Skeletal muscle cell (primary cell): ENCODE data around the gene CISD3.
"Not testable (repeated sequence)": the region's sequence is repeated elsewhere in the genome, so short reads cannot be mapped to it uniquely, and the experiment has no call there.

Experiments used
- DNase-seq: peaks from one replicate; pipeline ENCODE4 v3.0.0-alpha.2; 2010; ENCODE audit warnings: low read depth
- H3K4me3 ChIP-seq: 2 replicates; pipeline ENCODE4 v1.5.1; 2011; ENCODE audit warnings: low read depth, mild to moderate bottlenecking, control low read depth, low read length, moderate library complexity

CISD3 gene

GRCh38 chr17:38724337-38724988 is 5.7 kb upstream of the CISD3 start:
- no peak overlapping the region for H3K4me3 ChIP-seq
- no peak for DNase-seq

DNA sequence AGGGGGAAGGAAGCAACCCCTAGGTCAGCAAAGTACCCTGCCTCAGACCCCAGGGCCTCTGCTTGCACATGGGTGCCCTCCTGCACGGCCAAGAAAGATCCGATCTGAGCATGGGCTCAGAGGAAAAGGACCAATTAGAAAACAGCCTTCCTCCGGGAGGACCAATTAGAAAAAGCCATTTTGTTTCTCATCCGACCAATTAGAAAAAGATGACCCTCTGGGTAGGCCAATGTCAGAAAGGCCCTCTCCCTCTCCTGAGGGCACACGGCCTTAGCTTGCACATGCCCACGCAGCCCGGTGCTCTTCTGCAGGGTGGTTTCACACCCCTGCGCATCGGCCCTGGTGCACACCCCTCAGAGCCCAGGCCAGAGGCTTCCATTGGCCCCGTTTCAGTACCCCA is 5.1 kb upstream of the CISD3 start:
- H3K4me3 ChIP-seq: no peak overlapping the region

GRCh38 chr17:38726145-38726544 is 4.0 kb upstream of the CISD3 start:
- not testable (repeated sequence) for DNase-seq, H3K4me3 ChIP-seq

More for the DNA sequence above, 5.1 kb upstream of the CISD3 start:
- no peak for DNase-seq

DNA sequence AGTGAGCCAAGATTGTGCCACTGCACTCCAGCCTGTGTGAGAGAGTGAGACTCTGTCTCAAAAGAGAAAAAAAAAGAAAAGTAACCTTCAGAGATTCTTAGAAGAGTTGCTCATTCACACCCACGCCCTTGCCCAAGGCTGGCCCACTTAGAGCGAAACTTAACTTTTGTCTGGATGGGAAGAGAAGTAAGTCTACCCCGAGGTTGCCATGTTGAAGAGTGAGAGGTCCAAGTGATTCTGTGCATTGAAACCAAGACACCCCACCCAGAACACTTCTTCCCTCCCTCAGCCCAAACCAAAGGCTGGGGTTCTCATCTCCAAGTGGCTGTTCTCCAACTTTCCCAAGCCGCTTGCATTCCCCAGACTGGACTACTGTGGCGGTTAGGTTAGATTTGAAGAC is 2.4 kb upstream of the CISD3 start:
- no peak overlapping the region for H3K4me3 ChIP-seq

DNA sequence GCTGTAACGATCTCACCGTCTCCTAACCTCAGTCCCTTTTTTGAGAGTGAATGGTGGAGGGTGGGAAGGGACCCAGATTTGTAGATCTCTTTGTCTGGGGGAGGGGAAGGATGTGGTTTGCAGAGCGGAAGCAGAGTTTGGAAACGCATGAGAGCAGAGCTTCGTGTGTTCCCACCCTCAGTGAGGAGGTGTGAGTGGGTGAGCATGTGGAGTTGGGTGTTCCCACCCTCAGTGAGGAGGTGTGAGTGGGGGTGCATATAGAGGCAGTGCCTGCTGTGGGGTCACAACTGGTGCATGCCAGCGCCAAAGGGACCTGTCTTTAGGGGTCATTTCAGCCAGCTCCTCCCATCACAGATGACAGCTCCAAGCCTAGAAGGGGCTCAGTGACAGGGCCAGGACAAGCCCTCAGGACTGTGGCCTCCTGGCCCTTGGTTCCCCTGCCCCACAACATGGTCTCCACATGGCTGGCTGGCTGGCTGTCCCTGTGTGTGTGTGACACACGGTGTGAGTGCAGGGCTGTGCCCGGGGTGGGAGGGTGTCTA is 1.8 kb upstream of the CISD3 start:
- no peak for DNase-seq
- H3K4me3 ChIP-seq: no peak overlapping the region

More for the DNA sequence above, 2.4 kb upstream of the CISD3 start:
- DNase-seq: no peak

DNA sequence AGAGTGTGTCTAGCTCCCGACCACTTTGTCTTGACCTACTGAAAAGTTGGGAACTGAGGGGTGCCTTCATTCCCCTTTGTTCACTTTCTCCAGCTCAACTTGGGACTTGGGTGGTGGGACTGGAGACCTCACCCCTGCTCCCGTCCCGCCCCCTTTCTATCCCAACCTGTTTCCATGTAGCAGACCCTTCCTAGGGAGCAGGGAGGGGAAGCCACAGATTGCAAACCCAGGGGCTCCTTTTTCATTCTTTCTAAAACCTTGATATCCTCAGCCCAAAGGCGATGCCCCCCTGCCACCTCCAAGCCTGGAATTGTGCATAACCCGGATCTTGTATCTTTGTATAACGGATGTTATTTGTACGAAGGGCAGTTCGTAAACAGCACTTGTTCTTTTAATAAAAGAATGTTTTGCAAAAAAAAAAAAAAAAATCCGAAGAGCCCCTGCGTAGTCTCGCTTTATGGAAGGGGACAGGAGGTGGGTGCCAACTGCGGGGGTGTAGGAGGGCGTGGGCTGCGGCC is 714 bp upstream of the CISD3 start:
- peak overlapping the region; percentile 60 for H3K4me3 ChIP-seq
- no peak for DNase-seq

DNA sequence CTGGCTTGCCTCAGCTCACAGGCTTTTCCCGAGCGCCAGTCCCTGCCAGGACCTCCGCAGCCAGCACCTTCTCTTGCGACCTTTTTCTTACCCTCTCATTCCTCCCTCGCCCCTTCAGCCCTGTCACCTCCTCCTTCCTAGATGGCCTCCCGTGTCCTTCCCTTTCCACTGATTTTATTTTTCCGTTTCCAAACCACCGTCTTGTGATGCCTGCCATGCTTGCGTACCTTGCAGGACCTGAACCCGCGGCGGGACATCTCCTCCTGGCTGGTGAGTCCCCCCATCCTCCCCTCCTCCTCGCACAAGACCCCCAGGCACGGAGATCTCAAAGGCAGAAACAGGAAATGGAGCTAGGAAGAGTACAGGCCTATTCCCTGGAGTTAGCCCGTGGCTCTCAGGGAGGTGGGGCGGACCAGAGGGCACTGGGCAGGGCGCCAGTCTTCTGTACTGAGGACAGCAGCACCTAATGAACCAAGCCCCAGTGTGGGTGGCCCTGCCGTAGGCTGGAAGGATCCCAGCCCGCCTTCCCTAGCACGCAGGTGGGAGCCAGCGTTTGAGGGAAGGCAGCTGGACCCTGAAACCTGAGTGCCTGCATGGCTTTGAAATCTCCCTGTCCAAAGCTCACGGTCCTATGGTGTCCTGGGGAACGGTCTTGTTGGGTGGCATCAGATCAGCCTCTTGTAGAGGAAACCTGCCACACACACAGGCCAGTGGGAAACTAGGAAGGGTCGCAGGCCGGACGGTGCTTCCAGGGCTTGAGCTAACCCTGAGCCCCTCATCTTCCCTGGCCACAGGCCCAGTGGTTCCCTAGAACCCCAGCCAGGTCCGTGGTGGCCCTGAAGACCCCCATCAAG is 612 bp downstream of the CISD3 start:
- no peak for DNase-seq
- peak overlapping the region; percentile 58 for H3K4me3 ChIP-seq

DNA sequence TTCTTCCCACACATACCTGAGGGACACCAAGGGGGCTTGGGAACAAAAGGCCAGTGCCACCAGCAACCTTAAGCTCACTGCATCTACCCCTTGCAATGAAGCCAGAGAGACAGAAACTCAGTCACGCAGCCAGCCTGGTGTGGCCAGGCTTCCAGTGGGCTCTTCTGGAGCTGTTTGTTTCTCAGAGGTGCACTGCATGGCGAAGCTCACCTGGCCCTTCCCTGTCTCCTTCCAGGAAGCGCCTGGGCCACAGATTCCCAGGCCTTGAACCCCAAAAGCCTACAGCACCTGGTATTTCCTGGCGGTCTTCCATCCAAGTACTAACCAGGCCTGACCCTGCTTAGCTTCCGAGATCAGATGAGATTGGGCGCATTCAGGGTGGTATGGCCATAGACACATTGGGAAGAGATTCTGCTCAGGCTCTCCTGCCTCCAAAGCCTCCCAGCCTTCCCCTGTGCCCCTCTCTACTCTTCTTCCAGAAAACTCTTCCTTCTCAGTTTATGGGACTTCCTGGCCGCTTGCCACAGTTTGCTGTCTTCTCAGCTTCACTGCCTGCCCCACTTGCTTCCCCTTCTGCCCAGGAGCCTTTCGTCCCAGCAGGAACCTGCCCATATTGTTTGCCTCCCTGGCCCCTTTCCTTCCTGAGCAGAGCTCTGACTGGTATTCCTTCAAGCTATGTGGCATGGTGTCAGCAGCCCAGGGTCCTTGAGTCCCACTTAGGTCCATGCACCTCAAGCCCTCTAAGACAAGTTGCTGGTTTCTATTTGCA is 1.6 kb downstream of the CISD3 start:
- H3K4me3 ChIP-seq: no peak overlapping the region
- DNase-seq: no peak

- no peak overlapping the region for H3K4me3 ChIP-seq
Observed at GRCh38 chr17:38732376-38733281, 2.5 kb downstream of the CISD3 start.

GRCh38 chr17:38733282-38733981 is 3.3 kb downstream of the CISD3 start:
- H3K4me3 ChIP-seq: no peak overlapping the region
- DNase-seq: no peak

More at GRCh38 chr17:38732376-38733281, 2.5 kb downstream of the CISD3 start:
- no peak for DNase-seq

DNA sequence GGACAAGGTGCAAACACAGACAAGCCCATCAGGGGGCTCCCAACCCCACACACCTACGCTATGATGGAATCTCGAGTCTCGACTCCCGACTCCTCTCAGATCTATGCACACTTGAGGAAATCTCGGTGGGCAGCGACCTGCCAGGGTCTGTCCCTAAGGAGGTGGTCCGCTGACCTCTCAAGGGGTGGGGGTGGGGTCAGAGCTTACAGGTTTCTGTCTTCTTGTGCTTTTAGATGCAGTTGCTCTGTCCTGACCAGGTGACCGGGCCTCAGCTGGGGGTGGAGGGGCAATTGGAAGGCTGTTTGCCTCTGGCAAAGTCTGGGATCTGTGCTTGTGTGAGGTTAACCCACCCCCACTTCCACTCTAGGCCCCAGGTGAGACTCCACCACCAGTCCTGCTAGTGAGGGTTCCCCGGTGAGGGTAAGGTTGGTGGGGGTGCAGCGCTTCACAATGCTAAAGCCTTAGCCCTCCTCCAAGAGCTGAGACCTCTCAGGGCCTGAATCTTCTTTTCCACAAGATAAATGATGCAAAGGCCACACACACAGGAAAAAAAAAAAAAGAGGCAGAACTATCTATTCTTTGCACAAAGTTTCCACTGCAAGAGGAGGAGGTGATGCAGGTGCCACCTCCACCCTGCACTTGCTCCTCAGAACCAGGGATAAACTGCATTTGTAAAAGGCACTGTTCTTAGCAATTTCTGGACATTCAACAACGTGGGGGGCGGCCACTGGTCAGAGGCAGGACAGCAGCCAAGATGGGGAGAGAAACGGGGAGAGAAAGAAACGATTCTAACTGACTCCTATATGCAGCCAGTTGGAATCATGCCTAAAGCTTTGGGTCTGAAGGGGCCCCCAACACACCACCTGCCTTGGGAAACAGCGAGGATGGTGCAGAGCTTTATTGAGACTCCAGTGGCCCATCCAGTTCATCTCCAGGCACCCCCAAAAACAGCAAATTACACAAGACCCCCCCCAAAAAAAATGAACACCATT is 4.1 kb downstream of the CISD3 start:
- DNase-seq: no peak

DNA sequence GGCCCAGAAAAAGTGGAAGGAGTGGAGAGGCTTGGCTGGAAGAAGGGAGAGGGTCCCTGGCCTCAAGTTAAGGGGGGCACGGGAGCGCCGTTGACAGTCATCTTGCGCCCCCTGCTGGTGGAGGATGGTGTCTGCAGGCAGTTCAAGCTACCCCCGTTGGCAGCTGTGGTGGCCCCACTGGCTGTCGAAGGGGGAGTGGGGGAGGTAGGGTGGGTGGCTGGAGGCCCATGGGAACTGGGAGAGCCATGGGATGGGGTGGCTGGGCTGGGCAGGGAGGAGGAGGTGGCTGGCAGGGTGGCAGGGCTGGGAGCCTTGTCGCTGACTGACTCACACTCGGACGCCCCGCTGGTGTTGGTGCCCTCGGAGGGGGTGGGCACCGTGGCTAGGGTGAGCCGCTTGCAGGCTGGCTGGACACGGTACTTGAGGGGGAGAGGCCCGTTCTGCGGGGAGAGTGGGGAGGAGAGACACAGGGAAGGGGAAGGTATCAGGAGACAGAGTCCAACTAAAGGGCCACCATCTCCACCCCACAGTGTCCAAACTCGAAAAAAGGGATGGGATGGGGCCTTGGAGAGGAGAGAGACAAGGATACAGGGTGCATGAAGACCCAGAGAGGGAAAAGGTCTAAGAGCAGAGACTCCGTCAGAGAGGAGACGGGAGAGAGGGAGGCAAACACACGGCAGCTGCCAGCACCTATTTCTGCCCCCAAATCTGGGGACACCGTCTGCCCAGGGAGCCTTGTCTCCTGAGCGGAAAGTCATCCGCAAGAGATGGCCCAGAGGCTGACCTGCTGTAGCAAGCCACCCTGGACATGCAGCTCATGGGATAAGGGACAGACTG is 5.2 kb downstream of the CISD3 start:
- DNase-seq: no peak

More for the DNA sequence above, 4.1 kb downstream of the CISD3 start:
- no peak overlapping the region for H3K4me3 ChIP-seq

GRCh38 chr17:38738007-38738662 is 8.0 kb downstream of the CISD3 start:
- H3K4me3 ChIP-seq: no peak overlapping the region
- DNase-seq: no peak

More for the DNA sequence above, 5.2 kb downstream of the CISD3 start:
- no peak overlapping the region for H3K4me3 ChIP-seq

- no peak overlapping the region for H3K4me3 ChIP-seq
- DNase-seq: no peak
Observed at GRCh38 chr17:38738686-38739085, 8.5 kb downstream of the CISD3 start.

GRCh38 chr17:38739305-38739704 is 9.2 kb downstream of the CISD3 start:
- DNase-seq: no peak
- no peak overlapping the region for H3K4me3 ChIP-seq

DNA sequence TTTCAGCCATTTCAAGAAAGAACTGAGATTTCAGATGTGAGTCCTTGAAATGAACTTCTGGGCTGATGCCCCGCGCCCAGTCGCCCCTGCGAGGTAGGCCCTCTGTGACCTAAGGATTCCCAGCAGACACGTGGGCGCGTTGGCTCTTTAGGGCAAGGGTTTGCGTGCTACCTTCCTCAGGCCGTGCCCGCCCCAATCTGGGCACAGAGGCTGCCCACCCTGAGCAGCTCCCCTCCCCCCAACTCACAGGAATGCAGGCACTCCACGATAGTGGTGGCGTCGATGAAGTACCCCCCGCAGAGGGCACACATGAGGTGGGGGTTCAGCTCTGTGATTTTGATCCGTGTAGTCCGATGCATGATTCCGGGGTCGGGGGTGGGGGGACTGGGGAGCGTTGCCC is 9.9 kb downstream of the CISD3 start:
- no peak for DNase-seq
- H3K4me3 ChIP-seq: no peak overlapping the region
